Measurements from ENCODE around the gene MRPS10.

Gene MRPS10

GRCh38 chr6:42239333-42239732 is 21.7 kb upstream of the MRPS10 start:
- Histone ChIP-seq H3K4me1 (ENCODE audit: control insufficient read depth, insufficient read depth, low read depth, low read length) (peaks cover 10% of the 10 kb centered on the region), H3K27ac (ENCODE audit: low read length, poor library complexity, severe bottlenecking) (peak overlapping the region; percentile 46), H3K18ac (ENCODE audit: low read depth in 1 of 2, low read length in 2 of 2) (no peak overlapping the region), H2BK5ac (ENCODE audit: low read depth, low read length, poor library complexity, severe bottlenecking) (no peak overlapping the region), H3K79me1 (replicated peaks; ENCODE audit: low read length, poor library complexity, severe bottlenecking) (no peaks in the 10 kb centered on the region), H2BK15ac (ENCODE audit: low read depth, poor library complexity, severe bottlenecking) (no peak overlapping the region), H3K9me3 (ENCODE audit: control insufficient read depth, low read length) (no peaks in the 10 kb centered on the region), H3K23ac (ENCODE audit: low read length in 2 of 2) (no peak overlapping the region), H3K9ac (ENCODE audit: low read length) (peak overlapping the region; percentile 23), H2AFZ (ENCODE audit: low read depth, low read length) (no peak overlapping the region), H2BK12ac (ENCODE audit: low read length in 2 of 2) (no peak overlapping the region), H4K91ac (ENCODE audit: low read length) (no peak overlapping the region), H2BK120ac (ENCODE audit: low read depth, low read length) (no peak overlapping the region), H3K14ac (ENCODE audit: low read length in 2 of 2) (no peak overlapping the region), H2AK5ac (ENCODE audit: low read length, severe bottlenecking) (no peak overlapping the region), H3K27me3 (ENCODE audit: control insufficient read depth in 1 of 2, insufficient read depth in 1 of 2, low read length in 2 of 2) (no peaks in the 10 kb centered on the region), H3K36me3 (ENCODE audit: control insufficient read depth in 1 of 2, insufficient read depth in 2 of 2, low read depth in 1 of 2, low read length in 2 of 2) (peaks cover 19 to 60% of the 10 kb centered on the region in 2 experiments), H3K4me3 (ENCODE audit: insufficient read depth in 1 of 2, low read depth in 1 of 2, low read length in 2 of 2) (no peak overlapping the region), H3K4ac (ENCODE audit: low read depth in 1 of 2, low read length in 2 of 2) (no peak overlapping the region), H4K8ac (ENCODE audit: low read length) (no peak overlapping the region), H3K4me2 (ENCODE audit: low read length, poor library complexity, severe bottlenecking) (no peak overlapping the region)
- 94% methylated on average over 5 of the region's 5 CpGs for WGBS
- DNase-seq = no peak

- H3K79me1 ChIP-seq (replicated peaks; ENCODE audit: low read length, poor library complexity, severe bottlenecking) = no peaks in the 10 kb centered on the region
- H2BK5ac ChIP-seq (ENCODE audit: low read depth, low read length, poor library complexity, severe bottlenecking) = no peak overlapping the region
- H4K8ac ChIP-seq (ENCODE audit: low read length) = no peak overlapping the region
- no peak overlapping the region for H2BK120ac ChIP-seq (ENCODE audit: low read depth, low read length)
- no peak overlapping the region for H3K14ac ChIP-seq (ENCODE audit: low read length in 2 of 2)
- no peak overlapping the region for H3K4me2 ChIP-seq (ENCODE audit: low read length, poor library complexity, severe bottlenecking)
- H3K4me1 ChIP-seq (ENCODE audit: control insufficient read depth, insufficient read depth, low read depth, low read length) = peaks cover 10% of the 10 kb centered on the region
- DNase-seq = no peak
- H4K91ac ChIP-seq (ENCODE audit: low read length) = no peak overlapping the region
- H3K18ac ChIP-seq (ENCODE audit: low read depth in 1 of 2, low read length in 2 of 2) = no peak overlapping the region
- no peak overlapping the region for H3K27ac ChIP-seq (ENCODE audit: low read length, poor library complexity, severe bottlenecking)
- H3K9me3 ChIP-seq (ENCODE audit: control insufficient read depth, low read length) = no peaks in the 10 kb centered on the region
- H2AFZ ChIP-seq (ENCODE audit: low read depth, low read length) = no peak overlapping the region
- H3K27me3 ChIP-seq (ENCODE audit: control insufficient read depth in 1 of 2, insufficient read depth in 1 of 2, low read length in 2 of 2) = no peaks in the 10 kb centered on the region
- no peak overlapping the region for H2BK15ac ChIP-seq (ENCODE audit: low read depth, poor library complexity, severe bottlenecking)
- no peak overlapping the region for H3K4ac ChIP-seq (ENCODE audit: low read depth in 1 of 2, low read length in 2 of 2)
- H3K4me3 ChIP-seq (ENCODE audit: insufficient read depth in 1 of 2, low read depth in 1 of 2, low read length in 2 of 2) = no peak overlapping the region
- H2BK12ac ChIP-seq (ENCODE audit: low read length in 2 of 2) = no peak overlapping the region
- no peak overlapping the region for H2AK5ac ChIP-seq (ENCODE audit: low read length, severe bottlenecking)
- H3K9ac ChIP-seq (ENCODE audit: low read length) = no peak overlapping the region
- no CpG with 5 or more reads among the region's 1 CpG for WGBS
- H3K36me3 ChIP-seq (ENCODE audit: control insufficient read depth in 1 of 2, insufficient read depth in 2 of 2, low read depth in 1 of 2, low read length in 2 of 2) = peaks cover 15 to 64% of the 10 kb centered on the region in 2 experiments
- H3K23ac ChIP-seq (ENCODE audit: low read length in 2 of 2) = no peak overlapping the region
These were observed 20.2 kb upstream of the MRPS10 start for GRCh38 chr6:42237857-42238256.

- Histone ChIP-seq H3K4me2 (ENCODE audit: low read length, poor library complexity, severe bottlenecking) (no peak overlapping the region), H3K23ac (ENCODE audit: low read length in 2 of 2) (no peak overlapping the region), H4K8ac (ENCODE audit: low read length) (no peak overlapping the region), H3K4me3 (ENCODE audit: insufficient read depth in 1 of 2, low read depth in 1 of 2, low read length in 2 of 2) (no peak overlapping the region), H2AFZ (ENCODE audit: low read depth, low read length) (no peak overlapping the region), H4K91ac (ENCODE audit: low read length) (no peak overlapping the region), H3K14ac (ENCODE audit: low read length in 2 of 2) (no peak overlapping the region), H3K27ac (ENCODE audit: low read length, poor library complexity, severe bottlenecking) (no peak overlapping the region), H3K36me3 (ENCODE audit: control insufficient read depth in 1 of 2, insufficient read depth in 2 of 2, low read depth in 1 of 2, low read length in 2 of 2) (peaks cover 15 to 64% of the 10 kb centered on the region in 2 experiments), H2BK15ac (ENCODE audit: low read depth, poor library complexity, severe bottlenecking) (no peak overlapping the region), H3K27me3 (ENCODE audit: control insufficient read depth in 1 of 2, insufficient read depth in 1 of 2, low read length in 2 of 2) (no peaks in the 10 kb centered on the region), H3K79me1 (replicated peaks; ENCODE audit: low read length, poor library complexity, severe bottlenecking) (no peaks in the 10 kb centered on the region), H3K4ac (ENCODE audit: low read depth in 1 of 2, low read length in 2 of 2) (no peak overlapping the region), H3K9me3 (ENCODE audit: control insufficient read depth, low read length) (no peaks in the 10 kb centered on the region), H2BK120ac (ENCODE audit: low read depth, low read length) (no peak overlapping the region), H2BK5ac (ENCODE audit: low read depth, low read length, poor library complexity, severe bottlenecking) (no peak overlapping the region), H3K9ac (ENCODE audit: low read length) (no peak overlapping the region), H3K4me1 (ENCODE audit: control insufficient read depth, insufficient read depth, low read depth, low read length) (peaks cover 10% of the 10 kb centered on the region), H2BK12ac (ENCODE audit: low read length in 2 of 2) (no peak overlapping the region), H3K18ac (ENCODE audit: low read depth in 1 of 2, low read length in 2 of 2) (no peak overlapping the region), H2AK5ac (ENCODE audit: low read length, severe bottlenecking) (no peak overlapping the region)
- WGBS = 92% methylated on average over 5 of the region's 5 CpGs
- DNase-seq = no peak
These were observed 19.2 kb upstream of the MRPS10 start for GRCh38 chr6:42236682-42237473.

GRCh38 chr6:42236030-42236429 is 18.4 kb upstream of the MRPS10 start:
- H2AK5ac ChIP-seq (ENCODE audit: low read length, severe bottlenecking) = no peak overlapping the region
- no peak overlapping the region for H3K4me3 ChIP-seq (ENCODE audit: insufficient read depth in 1 of 2, low read depth in 1 of 2, low read length in 2 of 2)
- H3K9ac ChIP-seq (ENCODE audit: low read length) = no peak overlapping the region
- 95% methylated on average over 8 of the region's 9 CpGs for WGBS
- no peaks in the 10 kb centered on the region for H3K27me3 ChIP-seq (ENCODE audit: control insufficient read depth in 1 of 2, insufficient read depth in 1 of 2, low read length in 2 of 2)
- H2AFZ ChIP-seq (ENCODE audit: low read depth, low read length) = no peak overlapping the region
- no peak overlapping the region for H3K4ac ChIP-seq (ENCODE audit: low read depth in 1 of 2, low read length in 2 of 2)
- no peak overlapping the region for H2BK5ac ChIP-seq (ENCODE audit: low read depth, low read length, poor library complexity, severe bottlenecking)
- H4K8ac ChIP-seq (ENCODE audit: low read length) = no peak overlapping the region
- H2BK120ac ChIP-seq (ENCODE audit: low read depth, low read length) = no peak overlapping the region
- H3K4me1 ChIP-seq (ENCODE audit: control insufficient read depth, insufficient read depth, low read depth, low read length) = peaks cover 10% of the 10 kb centered on the region
- DNase-seq = no peak
- H2BK15ac ChIP-seq (ENCODE audit: low read depth, poor library complexity, severe bottlenecking) = no peak overlapping the region
- no peak overlapping the region for H2BK12ac ChIP-seq (ENCODE audit: low read length in 2 of 2)
- no peak overlapping the region for H3K27ac ChIP-seq (ENCODE audit: low read length, poor library complexity, severe bottlenecking)
- H3K23ac ChIP-seq (ENCODE audit: low read length in 2 of 2) = no peak overlapping the region
- H3K36me3 ChIP-seq (ENCODE audit: control insufficient read depth in 1 of 2, insufficient read depth in 2 of 2, low read depth in 1 of 2, low read length in 2 of 2) = peaks cover 15 to 66% of the 10 kb centered on the region in 2 experiments
- no peak overlapping the region for H3K18ac ChIP-seq (ENCODE audit: low read depth in 1 of 2, low read length in 2 of 2)
- H4K91ac ChIP-seq (ENCODE audit: low read length) = no peak overlapping the region
- H3K4me2 ChIP-seq (ENCODE audit: low read length, poor library complexity, severe bottlenecking) = no peak overlapping the region
- no peaks in the 10 kb centered on the region for H3K9me3 ChIP-seq (ENCODE audit: control insufficient read depth, low read length)
- H3K14ac ChIP-seq (ENCODE audit: low read length in 2 of 2) = no peak overlapping the region
- no peaks in the 10 kb centered on the region for H3K79me1 ChIP-seq (replicated peaks; ENCODE audit: low read length, poor library complexity, severe bottlenecking)
